K562 (cell line): ENCODE data around the gene POU2AF1. TPM values are rescaled to one million over a fixed set of nuclear protein-coding genes. Genes with fewer than 3 reads are reported as not detected.

ENCODE experiments used
- HOMEZ ChIP-seq: fragments of 250-450 bp; sonication (Bioruptor Pico); IDR thresholded peaks from 2 replicates; pipeline ENCODE4 v1.4.0; 2020; ENCODE audit warnings: mild to moderate bottlenecking, moderate library complexity
- RERE ChIP-seq: sonication (generic); formaldehyde crosslinking; IDR thresholded peaks from 2 replicates; pipeline ENCODE4 v1.8.0; 2023; ENCODE audit warnings: missing genetic modification reagents, mild to moderate bottlenecking, borderline replicate concordance
- TSC22D4 ChIP-seq: fragments of 450-650 bp; IDR thresholded peaks from 2 replicates; pipeline ENCODE4 v1.6.1; 2016; ENCODE audit warnings: missing genetic modification characterization, missing biosample characterization, control low read depth
- ZNF511 ChIP-seq: sonication (generic); formaldehyde crosslinking; IDR thresholded peaks from 2 replicates; pipeline ENCODE4 v1.8.0; 2022; ENCODE audit warnings: mild to moderate bottlenecking, missing genetic modification reagents
- ZNF512 ChIP-seq: IDR thresholded peaks from 2 replicates; pipeline ENCODE4 v1.6.1; 2016; ENCODE audit warnings: missing genetic modification characterization, missing compliant biosample characterization
- polyA plus RNA-seq, 8 experiments: library from polyadenylated mRNA; depleted of rRNA in 4 of 8; stranded (reverse) in 5 of 8; unstranded in 3 of 8; fragments of >200 nt; fragmentation: Nextera tagmentation in 2 of 8; fragmentation: Illumina TruSeq in 1 of 8; extraction: Ambion mirVana in 2 of 8; extraction: Trizol in 1 of 8; gene quantifications; 2 replicates each; pipeline versions ENCODE4 v1.2.1 to v1.2.3, GENCODE V29; 2011 to 2014; ENCODE audit warnings: inconsistent platforms in 1 of 8, missing spikeins in 1 of 8
- total RNA-seq, 7 experiments: library from RNA; depleted of rRNA in 6 of 7; stranded (reverse); fragments of >200 nt in 6 of 7; fragmentation: Illumina TruSeq in 2 of 7; extraction: Trizol in 2 of 7; gene quantifications; 2 replicates each; pipeline versions ENCODE4 v1.2.1 to v1.2.3, GENCODE V29; 2011 to 2021; ENCODE audit warnings: low replicate concordance in 1 of 7

Gene POU2AF1
- total and polyA plus RNA-seq, 9 of the 15 experiments (the other 6 are each of a cell fraction or from before 2014, with no cell fraction given), result 0.09 TPM; not detected in 8

- TF ChIP-seq RERE (CRISPR knock-in tag) (no peak), HOMEZ (no peak), ZNF511 (CRISPR knock-in tag) (no peak), ZNF512 (tag) (no peak), TSC22D4 (tag) (no peak)
Measured at GRCh38 chr11:111326824-111327223, 52.3 kb downstream of the POU2AF1 start (continued).
